ENCODE data around the gene CTU1.

DNA sequence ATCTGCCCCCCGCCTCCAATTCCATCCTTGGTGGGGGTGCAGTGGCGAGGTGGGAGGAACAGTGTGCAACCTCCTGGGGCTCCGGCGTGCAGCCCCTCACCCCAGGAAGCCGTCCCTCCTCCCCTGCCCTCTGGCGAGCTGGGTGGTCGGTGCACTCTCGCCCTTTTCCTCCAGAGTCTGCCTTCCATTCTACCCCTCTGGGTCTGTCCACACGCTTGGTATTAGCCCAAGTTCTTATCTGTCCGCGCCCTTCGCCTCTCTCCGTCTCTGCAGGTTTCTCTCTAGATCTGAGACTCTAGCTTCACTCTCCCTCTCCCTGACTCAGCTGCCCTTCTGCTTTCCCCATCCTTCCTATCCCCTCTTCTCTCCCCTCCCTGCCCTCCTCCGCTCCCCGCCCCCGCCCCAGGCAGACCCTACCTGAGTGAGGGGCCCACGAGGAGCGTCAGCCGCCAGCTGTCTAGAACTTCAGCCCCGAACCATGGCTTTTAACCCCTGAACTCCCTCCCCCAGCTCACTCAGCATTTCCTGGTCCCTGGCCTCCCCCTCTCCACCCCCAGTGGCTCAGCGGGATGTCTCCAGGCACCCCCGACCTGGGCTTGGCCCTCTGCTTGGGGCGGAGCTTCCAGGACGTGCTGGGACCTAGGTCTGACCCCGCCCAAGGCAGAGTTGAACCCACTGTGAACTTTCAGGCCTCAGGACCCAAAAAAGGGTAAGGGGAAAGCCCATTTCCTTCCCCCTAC lies 42.8 kb downstream of the CTU1 start:
- TF ChIP-seq, protein P1, sequence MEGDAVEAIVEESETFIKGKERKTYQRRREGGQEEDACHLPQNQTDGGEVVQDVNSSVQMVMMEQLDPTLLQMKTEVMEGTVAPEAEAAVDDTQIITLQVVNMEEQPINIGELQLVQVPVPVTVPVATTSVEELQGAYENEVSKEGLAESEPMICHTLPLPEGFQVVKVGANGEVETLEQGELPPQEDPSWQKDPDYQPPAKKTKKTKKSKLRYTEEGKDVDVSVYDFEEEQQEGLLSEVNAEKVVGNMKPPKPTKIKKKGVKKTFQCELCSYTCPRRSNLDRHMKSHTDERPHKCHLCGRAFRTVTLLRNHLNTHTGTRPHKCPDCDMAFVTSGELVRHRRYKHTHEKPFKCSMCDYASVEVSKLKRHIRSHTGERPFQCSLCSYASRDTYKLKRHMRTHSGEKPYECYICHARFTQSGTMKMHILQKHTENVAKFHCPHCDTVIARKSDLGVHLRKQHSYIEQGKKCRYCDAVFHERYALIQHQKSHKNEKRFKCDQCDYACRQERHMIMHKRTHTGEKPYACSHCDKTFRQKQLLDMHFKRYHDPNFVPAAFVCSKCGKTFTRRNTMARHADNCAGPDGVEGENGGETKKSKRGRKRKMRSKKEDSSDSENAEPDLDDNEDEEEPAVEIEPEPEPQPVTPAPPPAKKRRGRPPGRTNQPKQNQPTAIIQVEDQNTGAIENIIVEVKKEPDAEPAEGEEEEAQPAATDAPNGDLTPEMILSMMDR (IDR thresholded peaks at IDR 0.05; ENCODE audit: low read depth, low read length) = no peak
- TF ChIP-seq EZH2phosphoT487 (IDR thresholded peaks at IDR 0.05; ENCODE audit: low read depth) = no peak

Measured in OCI-LY3 (cell line).